K562 (cell line): Measurements from ENCODE around the gene G6PD. TPM values are rescaled to one million over a fixed set of nuclear protein-coding genes. Genes with fewer than 3 reads are reported as not detected.
A peak's percentile ranks its signal among the peaks of the same experiment; 100 is the strongest.

ENCODE experiments used
- BHLHE40 ChIP-seq: IDR thresholded peaks from 2 replicates; pipeline ENCODE4 v1.6.1; 2011; ENCODE audit warnings: low read length, improper control_type of control experiment
- CBX1 ChIP-seq: sonication (generic); IDR thresholded peaks from 2 replicates; pipeline ENCODE4 v1.6.1; 2016; ENCODE audit warnings: antibody characterized with exemption, low read depth, mild to moderate bottlenecking
- HDAC2 ChIP-seq: fragments of 450-650 bp; IDR thresholded peaks from 2 replicates; pipeline ENCODE4 v1.6.1; 2016; ENCODE audit warnings: mild to moderate bottlenecking
- HLTF ChIP-seq: fragments of 450-650 bp; IDR thresholded peaks from 2 replicates; pipeline ENCODE4 v1.6.1; 2016
- IRF2 ChIP-seq: sonication (generic); formaldehyde crosslinking; IDR thresholded peaks from 2 replicates; pipeline ENCODE4 v1.8.1; 2022; ENCODE audit warnings: mild to moderate bottlenecking, missing genetic modification reagents
- KDM5B ChIP-seq: fragments of 200-600 bp; sonication (generic); IDR thresholded peaks from 2 replicates; pipeline ENCODE4 v1.6.1; 2012; ENCODE audit warnings: low read depth, mild to moderate bottlenecking, moderate library complexity, low read length, control low read depth, inconsistent platforms; ENCODE audit not compliant: insufficient replicate concordance
- KHSRP ChIP-seq: fragments of 450-650 bp; IDR thresholded peaks from 2 replicates; pipeline ENCODE4 v1.6.1; 2017
- KLF1 ChIP-seq: fragments of 450-650 bp; IDR thresholded peaks from 2 replicates; pipeline ENCODE4 v1.6.1; 2016; ENCODE audit warnings: missing genetic modification characterization, missing compliant biosample characterization
- MXD1 ChIP-seq: fragments of 250-450 bp; sonication (Bioruptor Pico); IDR thresholded peaks from 2 replicates; pipeline ENCODE4 v1.8.0; 2021; ENCODE audit warnings: borderline replicate concordance, mild to moderate bottlenecking, moderate library complexity; ENCODE audit not compliant: poor library complexity, severe bottlenecking
- NFYB ChIP-seq: IDR thresholded peaks from 2 replicates; pipeline ENCODE4 v1.6.1; 2011; ENCODE audit warnings: mild to moderate bottlenecking, moderate library complexity; ENCODE audit not compliant: insufficient read length; ENCODE audit errors: extremely low read depth
- NR2F6 ChIP-seq: fragments of 450-650 bp; formaldehyde crosslinking; IDR thresholded peaks from 2 replicates; pipeline ENCODE4 v1.4.0; 2020; ENCODE audit warnings: mild to moderate bottlenecking
- PCBP1 ChIP-seq: fragments of 200-400 bp; formaldehyde crosslinking; IDR thresholded peaks from 2 replicates; pipeline ENCODE4 v1.6.1; 2018; ENCODE audit warnings: mild to moderate bottlenecking, low read depth, low read length; ENCODE audit not compliant: poor library complexity, severe bottlenecking
- PHB ChIP-seq: fragments of 250-450 bp; sonication (Bioruptor Pico); IDR thresholded peaks from 2 replicates; pipeline ENCODE4 v1.5.0; 2021
- POLR2AphosphoS5 ChIP-seq: IDR thresholded peaks from 2 replicates; pipeline ENCODE4 v1.6.1; 2011; ENCODE audit warnings: mild to moderate bottlenecking, low read depth, low read length, moderate library complexity; ENCODE audit not compliant: control insufficient read depth, insufficient read depth
- PREB ChIP-seq: sonication (generic); formaldehyde crosslinking; IDR thresholded peaks from 2 replicates; pipeline ENCODE4 v1.8.1; 2023; ENCODE audit warnings: mild to moderate bottlenecking, missing genetic modification reagents
- SLC30A9 ChIP-seq: fragments of 250-450 bp; sonication (Bioruptor Pico); IDR thresholded peaks from 2 replicates; pipeline ENCODE4 v1.8.0; 2022; ENCODE audit warnings: mild to moderate bottlenecking, moderate library complexity
- SRSF1 ChIP-seq: fragments of 200-400 bp; formaldehyde crosslinking; IDR thresholded peaks from 2 replicates; pipeline ENCODE4 v1.6.1; 2017; ENCODE audit warnings: mild to moderate bottlenecking, low read depth, low read length, moderate library complexity
- SRSF3 ChIP-seq: fragments of 200-400 bp; formaldehyde crosslinking; IDR thresholded peaks from 2 replicates; pipeline ENCODE4 v1.6.1; 2016; ENCODE audit warnings: mild to moderate bottlenecking, low read length, moderate library complexity; ENCODE audit not compliant: insufficient read depth
- TAF1 ChIP-seq: IDR thresholded peaks from 2 replicates; pipeline ENCODE4 v1.6.1; 2011; ENCODE audit warnings: mild to moderate bottlenecking, low read length, moderate library complexity; ENCODE audit not compliant: insufficient read depth, control insufficient read depth, severe bottlenecking; ENCODE audit errors: extremely low read depth
- TFAM ChIP-seq: fragments of 250-450 bp; sonication (Bioruptor Pico); conservative IDR thresholded peaks from 2 replicates; pipeline ENCODE4 v1.5.0; 2021; ENCODE audit warnings: mild to moderate bottlenecking, moderate library complexity
- U2AF1 ChIP-seq: fragments of 200-400 bp; formaldehyde crosslinking; optimal IDR thresholded peaks from 2 replicates; pipeline ENCODE3; 2017; ENCODE audit warnings: mild to moderate bottlenecking, low read depth, low read length, moderate library complexity
- VEZF1 ChIP-seq: fragments of 200-800 bp; sonication (Bioruptor generic); IDR thresholded peaks from 2 replicates; pipeline ENCODE4 v1.6.1; 2017; ENCODE audit warnings: missing genetic modification characterization, missing compliant biosample characterization
- YY1 ChIP-seq, 3 experiments: IDR thresholded peaks; 2 replicates each; pipeline ENCODE4 v1.6.1; 2011; ENCODE audit warnings: low read length in 2 of 3, mild to moderate bottlenecking in 2 of 3, moderate library complexity in 2 of 3, borderline replicate concordance in 1 of 3, control low read depth in 1 of 3, low read depth in 1 of 3; ENCODE audit not compliant: insufficient read depth in 3 of 3, insufficient replicate concordance in 2 of 3, control insufficient read depth in 1 of 3, insufficient read length in 1 of 3; ENCODE audit errors: extremely low read depth in 1 of 3
- ZNF347 ChIP-seq: fragments of 450-650 bp; formaldehyde crosslinking; IDR thresholded peaks from 2 replicates; pipeline ENCODE4 v1.4.0; 2020; ENCODE audit warnings: low read depth, mild to moderate bottlenecking, moderate library complexity
- ZNF431 ChIP-seq: sonication (generic); formaldehyde crosslinking; IDR thresholded peaks from 2 replicates; pipeline ENCODE4 v1.8.0; 2022; ENCODE audit warnings: mild to moderate bottlenecking, missing genetic modification reagents
- ZSCAN32 ChIP-seq: fragments of 450-650 bp; formaldehyde crosslinking; IDR thresholded peaks from 2 replicates; pipeline ENCODE4 v1.4.0; 2020; ENCODE audit warnings: mild to moderate bottlenecking, moderate library complexity
- polyA plus RNA-seq, 8 experiments: library from polyadenylated mRNA; depleted of rRNA in 4 of 8; stranded (reverse) in 5 of 8; unstranded in 3 of 8; fragments of >200 nt; fragmentation: Nextera tagmentation in 2 of 8; fragmentation: Illumina TruSeq in 1 of 8; extraction: Ambion mirVana in 2 of 8; extraction: Trizol in 1 of 8; gene quantifications; 2 replicates each; pipeline versions ENCODE4 v1.2.1 to v1.2.3, GENCODE V29; 2011 to 2014; ENCODE audit warnings: inconsistent platforms in 1 of 8, missing spikeins in 1 of 8
- total RNA-seq, 7 experiments: library from RNA; depleted of rRNA in 6 of 7; stranded (reverse); fragments of >200 nt in 6 of 7; fragmentation: Illumina TruSeq in 2 of 7; extraction: Trizol in 2 of 7; gene quantifications; 2 replicates each; pipeline versions ENCODE4 v1.2.1 to v1.2.3, GENCODE V29; 2011 to 2021; ENCODE audit warnings: low replicate concordance in 1 of 7

Gene G6PD
- total and polyA plus RNA-seq, 9 of the 15 experiments (the other 6 are each of a cell fraction or from before 2014, with no cell fraction given) = 2.9 to 222 (median 66.4) TPM

- TF ChIP-seq KDM5B (peak; percentile 77), CBX1 (no peak), SRSF1 (no peak), PREB (CRISPR knock-in tag) (no peak), ZNF431 (no peak), TAF1 (peak; percentile 62), ZSCAN32 (CRISPR knock-in tag) (no peak), NR2F6 (no peak), HLTF (no peak), KLF1 (tag) (no peak), MXD1 (CRISPR knock-in tag) (no peak), YY1 (IDR thresholded peaks at IDR 0.05; ENCODE audit: borderline replicate concordance in 1 of 3, control insufficient read depth in 1 of 3, extremely low read depth in 1 of 3, insufficient read depth in 3 of 3, insufficient read length in 1 of 3, insufficient replicate concordance in 2 of 3, low read depth in 1 of 3, low read length in 2 of 3) (peak; percentile 66 to 96 (median 94)), SLC30A9 (CRISPR knock-in tag) (no peak), IRF2 (CRISPR knock-in tag) (no peak), HDAC2 (no peak), NFYB (no peak), BHLHE40 (no peak; the same call in 1 of the 2 replicates), PCBP1 (no peak), TFAM (CRISPR knock-in tag) (no peak), KHSRP (no peak), VEZF1 (0 out of 2 replicates have a peak, but pooled peaks have one; percentile 29), PHB (CRISPR knock-in tag) (no peak), ZNF347 (no peak), U2AF1 (no peak), POLR2AphosphoS5 (peak; percentile 24), SRSF3 (no peak)
These were observed 30.5 kb downstream of the G6PD start, which contains the start of gene FAM3A (continued) for GRCh38 chrX:154515966-154516655.
